GM23248 (cell line): ENCODE data around the gene MED15.

Source experiments
- EZH2 ChIP-seq: fragments of 200-600 bp; sonication (generic); IDR thresholded peaks from 2 replicates; pipeline ENCODE4 v1.6.1; 2018; ENCODE audit warnings: antibody characterized with exemption, mild to moderate bottlenecking; ENCODE audit not compliant: insufficient read depth, poor library complexity, severe bottlenecking
- EZH2phosphoT487 ChIP-seq: fragments of 200-600 bp; sonication (generic); IDR thresholded peaks from 2 replicates; pipeline ENCODE4 v1.6.1; 2018; ENCODE audit warnings: antibody characterized with exemption, moderate library complexity, mild to moderate bottlenecking, low read depth; ENCODE audit not compliant: insufficient read depth

DNA sequence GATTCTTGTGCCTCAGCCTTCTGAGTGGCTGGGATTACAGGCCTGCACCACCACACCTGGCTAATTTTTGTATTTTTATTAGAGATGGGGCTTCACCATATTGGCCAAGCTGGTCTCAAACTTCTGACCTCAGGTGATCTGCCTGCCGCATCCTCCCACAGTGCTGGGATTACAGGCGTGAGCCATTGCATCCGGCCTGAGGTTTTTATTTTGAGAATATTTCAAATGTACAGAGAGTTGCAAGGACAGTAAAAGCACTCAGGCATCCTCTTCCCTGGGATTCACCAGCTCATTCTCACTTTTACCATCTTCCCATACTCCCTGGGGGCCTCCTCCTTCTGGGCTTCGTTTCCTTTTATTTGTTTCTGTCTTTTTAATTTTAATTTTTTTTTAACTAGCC lies 12.1 kb downstream of the MED15 start:
- TF ChIP-seq EZH2: no peak
- TF ChIP-seq EZH2phosphoT487: no peak
